ENCODE results near the gene RNASET2. TPM values are rescaled to one million over a fixed set of nuclear protein-coding genes. Genes with fewer than 3 reads are reported as not detected.

The RNASET2 gene
- total and polyA plus RNA-seq, 2 of the 13 experiments (the other 11 are each of a cell fraction or from before 2014, with no cell fraction given): 44.6 to 597 TPM

DNA sequence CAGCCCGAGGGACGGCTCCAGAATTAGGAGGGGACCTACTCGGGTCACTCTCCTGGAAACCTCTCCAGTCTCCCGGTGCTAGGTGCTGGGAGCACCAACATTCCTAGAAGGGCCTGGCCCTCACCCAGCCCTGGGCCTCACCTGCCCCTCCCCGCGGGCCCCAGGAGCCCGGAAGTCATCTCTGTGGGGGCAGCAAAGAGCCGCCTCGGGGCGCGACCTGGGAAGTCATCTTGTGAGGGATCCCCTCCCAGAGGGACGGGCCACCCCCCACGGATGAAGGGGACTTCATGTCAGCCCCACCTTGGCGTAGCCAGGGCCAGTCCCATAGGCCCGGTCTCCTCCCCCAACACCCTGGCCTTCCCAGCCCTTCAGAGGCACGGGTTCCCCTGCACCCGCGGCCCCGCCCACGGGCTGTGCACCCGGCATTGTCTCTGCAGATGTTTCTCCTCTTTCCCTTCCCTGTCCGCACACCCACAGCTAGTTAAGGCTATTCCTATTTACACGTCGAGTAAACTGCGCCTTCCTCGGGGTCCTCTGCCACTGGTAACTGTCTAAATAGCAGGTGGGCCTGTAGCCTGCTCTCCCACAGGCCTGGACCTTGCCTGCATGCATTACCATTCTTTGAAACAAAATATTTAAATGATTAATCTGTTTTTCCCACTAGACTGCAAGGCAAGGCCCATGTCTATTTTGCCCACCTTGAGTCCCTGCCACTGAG lies 896 bp upstream of the RNASET2 start (continued):
- TF ChIP-seq ZMAT3 (CRISPR knock-in tag; conservative IDR thresholded peaks at IDR 0.05) (no peak; the same call in 1 of the 2 replicates), ZSCAN22 (CRISPR knock-in tag; IDR thresholded peaks at IDR 0.05) (no peak), ARID2 (CRISPR knock-in tag; IDR thresholded peaks at IDR 0.05; ENCODE audit: borderline replicate concordance) (0 out of 2 replicates have a peak, but pooled peaks have one; percentile 4), MTA1 (CRISPR knock-in tag; IDR thresholded peaks at IDR 0.05; ENCODE audit: borderline replicate concordance) (no peak; the same call in 1 of the 2 replicates), ZNF598 (CRISPR knock-in tag; IDR thresholded peaks at IDR 0.05; ENCODE audit: borderline replicate concordance) (no peak), MAFK (conservative IDR thresholded peaks at IDR 0.05 in 1 of 2, IDR thresholded peaks at IDR 0.05 in 1 of 2; ENCODE audit: low read length in 2 of 2) (no peak), ZNF552 (CRISPR knock-in tag; IDR thresholded peaks at IDR 0.05; ENCODE audit: borderline replicate concordance) (no peak), ZNF296 (CRISPR knock-in tag; conservative IDR thresholded peaks at IDR 0.05) (no peak), KAT2B (IDR thresholded peaks at IDR 0.05; ENCODE audit: borderline replicate concordance, low read depth, low read length) (no peak), ZNF30 (CRISPR knock-in tag; IDR thresholded peaks at IDR 0.05) (0 out of 2 replicates have a peak, but pooled peaks have one; percentile 23), TBL1XR1 (IDR thresholded peaks at IDR 0.05; ENCODE audit: borderline replicate concordance, low read length, partially characterized antibody) (no peak), MEIS1 (CRISPR knock-in tag; IDR thresholded peaks at IDR 0.05; ENCODE audit: borderline replicate concordance) (no peak; the same call in 1 of the 2 replicates), BRD4 (CRISPR knock-in tag; IDR thresholded peaks at IDR 0.05) (peak; percentile 83), ZFP36L1 (CRISPR knock-in tag; IDR thresholded peaks at IDR 0.05) (no peak; the same call in 1 of the 2 replicates), YEATS2 (CRISPR knock-in tag; IDR thresholded peaks at IDR 0.05; ENCODE audit: borderline replicate concordance) (peak; percentile 15; the same call in 1 of the 2 replicates)
- TF ChIP-seq, protein P1, sequence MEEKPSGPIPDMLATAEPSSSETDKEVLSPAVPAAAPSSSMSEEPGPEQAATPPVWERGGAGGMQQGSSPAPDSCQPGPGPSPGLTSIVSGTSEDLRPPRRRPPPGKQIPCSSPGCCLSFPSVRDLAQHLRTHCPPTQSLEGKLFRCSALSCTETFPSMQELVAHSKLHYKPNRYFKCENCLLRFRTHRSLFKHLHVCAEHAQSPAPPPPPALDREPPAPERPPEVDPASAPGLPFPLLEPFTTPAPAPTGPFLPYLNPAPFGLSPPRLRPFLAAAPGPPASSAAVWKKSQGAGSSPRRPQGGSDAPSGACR (CRISPR knock-in tag; IDR thresholded peaks at IDR 0.05): no peak; the same call in 1 of the 2 replicates
- TF ChIP-seq, protein P2, sequence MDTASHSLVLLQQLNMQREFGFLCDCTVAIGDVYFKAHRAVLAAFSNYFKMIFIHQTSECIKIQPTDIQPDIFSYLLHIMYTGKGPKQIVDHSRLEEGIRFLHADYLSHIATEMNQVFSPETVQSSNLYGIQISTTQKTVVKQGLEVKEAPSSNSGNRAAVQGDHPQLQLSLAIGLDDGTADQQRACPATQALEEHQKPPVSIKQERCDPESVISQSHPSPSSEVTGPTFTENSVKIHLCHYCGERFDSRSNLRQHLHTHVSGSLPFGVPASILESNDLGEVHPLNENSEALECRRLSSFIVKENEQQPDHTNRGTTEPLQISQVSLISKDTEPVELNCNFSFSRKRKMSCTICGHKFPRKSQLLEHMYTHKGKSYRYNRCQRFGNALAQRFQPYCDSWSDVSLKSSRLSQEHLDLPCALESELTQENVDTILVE (CRISPR knock-in tag; IDR thresholded peaks at IDR 0.05): no peak
- TF ChIP-seq, protein P3, sequence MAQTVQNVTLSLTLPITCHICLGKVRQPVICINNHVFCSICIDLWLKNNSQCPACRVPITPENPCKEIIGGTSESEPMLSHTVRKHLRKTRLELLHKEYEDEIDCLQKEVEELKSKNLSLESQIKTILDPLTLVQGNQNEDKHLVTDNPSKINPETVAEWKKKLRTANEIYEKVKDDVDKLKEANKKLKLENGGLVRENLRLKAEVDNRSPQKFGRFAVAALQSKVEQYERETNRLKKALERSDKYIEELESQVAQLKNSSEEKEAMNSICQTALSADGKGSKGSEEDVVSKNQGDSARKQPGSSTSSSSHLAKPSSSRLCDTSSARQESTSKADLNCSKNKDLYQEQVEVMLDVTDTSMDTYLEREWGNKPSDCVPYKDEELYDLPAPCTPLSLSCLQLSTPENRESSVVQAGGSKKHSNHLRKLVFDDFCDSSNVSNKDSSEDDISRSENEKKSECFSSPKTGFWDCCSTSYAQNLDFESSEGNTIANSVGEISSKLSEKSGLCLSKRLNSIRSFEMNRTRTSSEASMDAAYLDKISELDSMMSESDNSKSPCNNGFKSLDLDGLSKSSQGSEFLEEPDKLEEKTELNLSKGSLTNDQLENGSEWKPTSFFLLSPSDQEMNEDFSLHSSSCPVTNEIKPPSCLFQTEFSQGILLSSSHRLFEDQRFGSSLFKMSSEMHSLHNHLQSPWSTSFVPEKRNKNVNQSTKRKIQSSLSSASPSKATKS (CRISPR knock-in tag; IDR thresholded peaks at IDR 0.05): no peak; the same call in 1 of the 2 replicates
- TF ChIP-seq, protein P4, sequence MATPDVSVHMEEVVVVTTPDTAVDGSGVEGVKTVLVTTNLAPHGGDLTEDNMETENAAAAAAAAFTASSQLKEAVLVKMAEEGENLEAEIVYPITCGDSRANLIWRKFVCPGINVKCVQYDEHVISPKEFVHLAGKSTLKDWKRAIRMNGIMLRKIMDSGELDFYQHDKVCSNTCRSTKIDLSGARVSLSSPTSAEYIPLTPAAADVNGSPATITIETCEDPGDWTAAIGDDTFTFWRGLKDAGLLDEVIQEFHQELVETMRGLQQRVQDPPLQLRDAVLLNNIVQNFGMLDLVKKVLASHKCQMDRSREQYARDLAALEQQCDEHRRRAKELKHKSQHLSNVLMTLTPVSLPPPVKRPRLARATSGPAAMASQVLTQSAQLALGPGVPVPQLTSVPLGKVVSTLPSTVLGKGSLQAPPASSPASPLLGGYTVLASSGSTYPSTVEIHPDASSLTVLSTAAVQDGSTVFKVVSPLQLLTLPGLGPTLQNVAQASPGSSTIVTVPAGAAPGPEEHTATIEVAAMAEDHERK (CRISPR knock-in tag; IDR thresholded peaks at IDR 0.05; ENCODE audit: low read depth): 0 out of 2 replicates have a peak, but pooled peaks have one; percentile 45
- TF ChIP-seq, protein P5, sequence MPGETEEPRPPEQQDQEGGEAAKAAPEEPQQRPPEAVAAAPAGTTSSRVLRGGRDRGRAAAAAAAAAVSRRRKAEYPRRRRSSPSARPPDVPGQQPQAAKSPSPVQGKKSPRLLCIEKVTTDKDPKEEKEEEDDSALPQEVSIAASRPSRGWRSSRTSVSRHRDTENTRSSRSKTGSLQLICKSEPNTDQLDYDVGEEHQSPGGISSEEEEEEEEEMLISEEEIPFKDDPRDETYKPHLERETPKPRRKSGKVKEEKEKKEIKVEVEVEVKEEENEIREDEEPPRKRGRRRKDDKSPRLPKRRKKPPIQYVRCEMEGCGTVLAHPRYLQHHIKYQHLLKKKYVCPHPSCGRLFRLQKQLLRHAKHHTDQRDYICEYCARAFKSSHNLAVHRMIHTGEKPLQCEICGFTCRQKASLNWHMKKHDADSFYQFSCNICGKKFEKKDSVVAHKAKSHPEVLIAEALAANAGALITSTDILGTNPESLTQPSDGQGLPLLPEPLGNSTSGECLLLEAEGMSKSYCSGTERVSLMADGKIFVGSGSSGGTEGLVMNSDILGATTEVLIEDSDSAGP (CRISPR knock-in tag; IDR thresholded peaks at IDR 0.05; ENCODE audit: borderline replicate concordance): peak; percentile 65; the same call in 1 of the 2 replicates

All from HepG2 (cell line).